SK-N-SH treated with all-trans-retinoic acid at 6 μM for 48 hours (cell line): ENCODE data around the gene PTPN13.

Experiments
- ATAC-seq: fragments of 200-7000 bp; cut with Tn5 transposase; 3 replicates; pipeline ENCODE4 v1.9.1; 2020; ENCODE audit warnings: mild to moderate bottlenecking, moderate library complexity
- ARNTL ChIP-seq: fragments of 450-650 bp; formaldehyde crosslinking; IDR thresholded peaks from 2 replicates; pipeline ENCODE4 v1.5.0; 2020; ENCODE audit warnings: low read depth, mild to moderate bottlenecking, moderate library complexity, borderline replicate concordance
- BACH2 ChIP-seq: fragments of 250-450 bp; sonication (Bioruptor Pico); IDR thresholded peaks from 2 replicates; pipeline ENCODE4 v1.9.0; 2021; ENCODE audit warnings: mild to moderate bottlenecking, borderline replicate concordance
- CREB5 ChIP-seq: fragments of 250-450 bp; sonication (Bioruptor Pico); IDR thresholded peaks from 2 replicates; pipeline ENCODE4 v1.5.1; 2020; ENCODE audit warnings: low read depth, mild to moderate bottlenecking, moderate library complexity
- CSDC2 ChIP-seq: fragments of 250-450 bp; sonication (Bioruptor Pico); IDR thresholded peaks from 2 replicates; pipeline ENCODE4 v1.5.0; 2020; ENCODE audit warnings: mild to moderate bottlenecking, moderate library complexity
- CSRNP3 ChIP-seq: fragments of 250-450 bp; sonication (Bioruptor Pico); IDR thresholded peaks from 2 replicates; pipeline ENCODE4 v1.5.1; 2021; ENCODE audit warnings: mild to moderate bottlenecking, moderate library complexity
- ESRRG ChIP-seq: fragments of 250-450 bp; sonication (Bioruptor Pico); IDR thresholded peaks from 2 replicates; pipeline ENCODE4 v1.6.1; 2021; ENCODE audit warnings: mild to moderate bottlenecking
- GLIS3 ChIP-seq: fragments of 250-450 bp; sonication (Bioruptor Pico); IDR thresholded peaks from 2 replicates; pipeline ENCODE4 v1.5.0; 2020; ENCODE audit warnings: mild to moderate bottlenecking, moderate library complexity
- ISL1 ChIP-seq: fragments of 250-450 bp; sonication (Bioruptor Pico); IDR thresholded peaks from 2 replicates; pipeline ENCODE4 v2.1.2; 2022; ENCODE audit warnings: mild to moderate bottlenecking, moderate library complexity
- OSR1 ChIP-seq: fragments of 250-450 bp; sonication (Bioruptor Pico); IDR thresholded peaks from 2 replicates; pipeline ENCODE4 v1.8.0; 2022; ENCODE audit warnings: moderate library complexity, mild to moderate bottlenecking, inconsistent platforms
- PATZ1 ChIP-seq: fragments of 250-450 bp; sonication (Bioruptor Pico); IDR thresholded peaks from 2 replicates; pipeline ENCODE4 v1.8.0; 2020; ENCODE audit warnings: mild to moderate bottlenecking, moderate library complexity, borderline replicate concordance
- PPARA ChIP-seq: fragments of 250-450 bp; sonication (Bioruptor Pico); IDR thresholded peaks from 2 replicates; pipeline ENCODE4 v1.5.0; 2020; ENCODE audit warnings: mild to moderate bottlenecking, borderline replicate concordance
- RARB ChIP-seq: fragments of 250-450 bp; sonication (Bioruptor Pico); IDR thresholded peaks from 2 replicates; pipeline ENCODE4 v1.8.0; 2021; ENCODE audit warnings: mild to moderate bottlenecking, moderate library complexity
- SNAI2 ChIP-seq: fragments of 250-450 bp; sonication (Bioruptor Pico); IDR thresholded peaks from 2 replicates; pipeline ENCODE4 v1.5.0; 2020; ENCODE audit warnings: mild to moderate bottlenecking, moderate library complexity
- TCF4 ChIP-seq: fragments of 250-450 bp; sonication (Bioruptor Pico); IDR thresholded peaks from 2 replicates; pipeline ENCODE4 v1.8.0; 2021; ENCODE audit warnings: mild to moderate bottlenecking, moderate library complexity, borderline replicate concordance
- TOX ChIP-seq: fragments of 250-450 bp; sonication (Bioruptor Pico); IDR thresholded peaks from 2 replicates; pipeline ENCODE4 v1.8.0; 2021; ENCODE audit warnings: mild to moderate bottlenecking, moderate library complexity, borderline replicate concordance
- TSHZ2 ChIP-seq: fragments of 250-450 bp; sonication (Bioruptor Pico); IDR thresholded peaks from 2 replicates; pipeline ENCODE4 v1.5.0; 2020; ENCODE audit warnings: mild to moderate bottlenecking, moderate library complexity
- ZC3H10 ChIP-seq: fragments of 250-450 bp; sonication (Bioruptor Pico); IDR thresholded peaks from 2 replicates; pipeline ENCODE4 v1.5.1; 2021; ENCODE audit warnings: mild to moderate bottlenecking, moderate library complexity
- ZFP3 ChIP-seq: fragments of 250-450 bp; sonication (Bioruptor Pico); IDR thresholded peaks from 2 replicates; pipeline ENCODE4 v1.5.0; 2020; ENCODE audit warnings: mild to moderate bottlenecking, moderate library complexity
- ZFP30 ChIP-seq: fragments of 450-650 bp; formaldehyde crosslinking; IDR thresholded peaks from 2 replicates; pipeline ENCODE4 v1.5.0; 2022; ENCODE audit warnings: mild to moderate bottlenecking, moderate library complexity
- ZNF565 ChIP-seq: fragments of 450-650 bp; formaldehyde crosslinking; conservative IDR thresholded peaks from 2 replicates; pipeline ENCODE4 v1.5.0; 2020; ENCODE audit warnings: low read depth, mild to moderate bottlenecking, moderate library complexity
- ZNF70 ChIP-seq: fragments of 450-650 bp; formaldehyde crosslinking; IDR thresholded peaks from 2 replicates; pipeline ENCODE4 v1.5.0; 2020; ENCODE audit warnings: mild to moderate bottlenecking, moderate library complexity
- ZNF8 ChIP-seq: fragments of 450-650 bp; formaldehyde crosslinking; IDR thresholded peaks from 2 replicates; pipeline ENCODE4 v1.5.0; 2020; ENCODE audit warnings: mild to moderate bottlenecking, moderate library complexity

Gene PTPN13

GRCh38 chr4:86631166-86631565 lies 37.1 kb downstream of the PTPN13 start:
- TF ChIP-seq ZFP30 (no peak), CSDC2 (CRISPR knock-in tag) (no peak), TOX (CRISPR knock-in tag) (no peak), ZC3H10 (CRISPR knock-in tag) (no peak), TCF4 (CRISPR knock-in tag) (no peak), TSHZ2 (CRISPR knock-in tag) (no peak), SNAI2 (CRISPR knock-in tag) (no peak), ZFP3 (no peak), ARNTL (no peak)
- no peak for ATAC-seq

- TF ChIP-seq ZC3H10 (CRISPR knock-in tag) (no peak), RARB (no peak), TCF4 (CRISPR knock-in tag) (no peak), TOX (CRISPR knock-in tag) (no peak), SNAI2 (CRISPR knock-in tag) (no peak), CSRNP3 (no peak), ZNF8 (CRISPR knock-in tag) (no peak)
- ATAC-seq = no peak
Observed at GRCh38 chr4:86633854-86634253, 39.7 kb downstream of the PTPN13 start.

- TF ChIP-seq ZC3H10 (CRISPR knock-in tag) (no peak), CSRNP3 (no peak), PATZ1 (CRISPR knock-in tag) (no peak), ZNF565 (CRISPR knock-in tag) (no peak), ZNF70 (CRISPR knock-in tag) (no peak), GLIS3 (no peak), ISL1 (CRISPR knock-in tag) (no peak), RARB (no peak), ZNF8 (CRISPR knock-in tag) (no peak), TCF4 (CRISPR knock-in tag) (no peak), CREB5 (no peak), BACH2 (CRISPR knock-in tag) (no peak), ESRRG (no peak), SNAI2 (CRISPR knock-in tag) (no peak), TSHZ2 (CRISPR knock-in tag) (no peak), OSR1 (CRISPR knock-in tag) (no peak), ZFP30 (no peak), PPARA (CRISPR knock-in tag) (no peak)
- no peak for ATAC-seq
Observed at GRCh38 chr4:86640469-86640868, 46.4 kb downstream of the PTPN13 start.
